PC-3 (cell line): ENCODE data around the gene SEMA4B. TPM values are rescaled to one million over a fixed set of nuclear protein-coding genes. Genes with fewer than 3 reads are reported as not detected.

ENCODE experiments used
- ATAC-seq: fragments of 200-7000 bp; cut with Tn5 transposase; 2 replicates; pipeline ENCODE4 v1.9.1; 2020; ENCODE audit warnings: mild to moderate bottlenecking, moderate library complexity
- BruUV-seq: library from RNA; stranded (reverse); fragments of 400-500 nt; replicated peaks from 2 replicates; lab custom pipeline; 2021; lab: Mats Ljungman, UMichigan
- CTCF ChIA-PET: fragments of 300-600 bp; sonication (Branson Sonifier 250); formaldehyde crosslinking; loops from one replicate; lab custom pipeline; 2022; ENCODE audit warnings: antibody characterized with exemption; lab: Charles Lee
- POLR2A ChIA-PET: fragments of 300-600 bp; sonication (Branson Sonifier 250); formaldehyde crosslinking; loops from one replicate; lab custom pipeline; 2022; ENCODE audit warnings: antibody characterized with exemption; ENCODE audit not compliant: unreplicated experiment; lab: Charles Lee
- DNase-seq: peaks from one replicate; pipeline ENCODE4 v3.0.0-alpha.2; 2015
- H2AFZ ChIP-seq: fragments of 300-600 bp; sonication (generic); 2 replicates; pipeline ENCODE4 v1.6.0; 2016; ENCODE audit warnings: antibody characterized with exemption, low read length
- H3F3A ChIP-seq: fragments of 300-600 bp; sonication (generic); one replicate; pipeline ENCODE4 v1.6.0; 2017; ENCODE audit warnings: antibody characterized with exemption, low read length, control low read depth, mild to moderate bottlenecking; ENCODE audit not compliant: unreplicated experiment
- H3K27ac ChIP-seq: fragments of 300-600 bp; sonication (generic); 2 replicates; pipeline ENCODE4 v1.5.1; 2016; ENCODE audit warnings: mild to moderate bottlenecking, low read length
- H3K27me3 ChIP-seq: fragments of 300-600 bp; sonication (generic); 2 replicates; pipeline ENCODE4 v1.6.1; 2016; ENCODE audit warnings: low read length, mixed read lengths
- H3K36me3 ChIP-seq: fragments of 300-600 bp; sonication (generic); 2 replicates; pipeline ENCODE4 v1.6.1; 2016; ENCODE audit warnings: low read depth, mixed run types, low read length, mixed read lengths
- H3K4me1 ChIP-seq: fragments of 300-600 bp; sonication (generic); 2 replicates; pipeline ENCODE4 v1.5.1; 2016; ENCODE audit warnings: low read length; ENCODE audit not compliant: insufficient read depth
- H3K4me2 ChIP-seq: fragments of 300-600 bp; sonication (generic); 2 replicates; pipeline ENCODE4 v1.6.0; 2016; ENCODE audit warnings: low read length
- H3K4me3 ChIP-seq: fragments of 300-600 bp; sonication (generic); 2 replicates; pipeline ENCODE4 v1.5.1; 2016; ENCODE audit warnings: mild to moderate bottlenecking, low read length, mixed read lengths
- H3K79me2 ChIP-seq: fragments of 300-600 bp; sonication (generic); 2 replicates; pipeline ENCODE4 v1.6.1; 2017; ENCODE audit warnings: low read length, mixed read lengths
- H3K9ac ChIP-seq: fragments of 300-600 bp; sonication (generic); 2 replicates; pipeline ENCODE4 v1.6.0; 2016; ENCODE audit warnings: mild to moderate bottlenecking, low read length
- H3K9me2 ChIP-seq: fragments of 300-600 bp; sonication (generic); replicated peaks from 2 replicates; pipeline ENCODE4 v1.6.1; 2016; ENCODE audit warnings: mixed run types, low read length, mixed read lengths
- H3K9me3 ChIP-seq: fragments of 300-600 bp; sonication (generic); 2 replicates; pipeline ENCODE4 v1.6.1; 2016; ENCODE audit warnings: low read length, mixed read lengths
- H4K20me1 ChIP-seq: fragments of 300-600 bp; sonication (generic); 2 replicates; pipeline ENCODE4 v1.6.1; 2016; ENCODE audit warnings: low read length, mixed read lengths
- EZH2 ChIP-seq: fragments of 300-600 bp; sonication (generic); IDR thresholded peaks from one replicate; pipeline ENCODE4 v1.6.1; 2017; ENCODE audit warnings: antibody characterized with exemption, mild to moderate bottlenecking, low read length; ENCODE audit not compliant: unreplicated experiment
- EZH2phosphoT487 ChIP-seq: fragments of 300-600 bp; sonication (generic); IDR thresholded peaks from 2 replicates; pipeline ENCODE4 v1.6.1; 2018; ENCODE audit warnings: mild to moderate bottlenecking, antibody characterized with exemption, low read length, borderline replicate concordance
- intact Hi-C: fragments of 100-400 bp; cut with micrococcal nuclease; formaldehyde crosslinking; loops from 2 replicates; pipeline ENCODE4 v1.9.0; 2023
- total RNA-seq: library from RNA; depleted of rRNA; stranded (reverse); fragments of >200 nt; gene quantifications from 2 replicates; pipeline ENCODE4 v1.2.3, GENCODE V29; 2014
- TF ChIP-seq, protein P1 (sequence below): fragments of 300-600 bp; sonication (generic); conservative IDR thresholded peaks from 2 replicates; pipeline ENCODE4 v1.5.1; 2017; ENCODE audit warnings: antibody characterized with exemption, low read depth, mild to moderate bottlenecking, low read length

Gene SEMA4B
- total RNA-seq, 1 experiment from 2014 or later, result 114 TPM

DNA sequence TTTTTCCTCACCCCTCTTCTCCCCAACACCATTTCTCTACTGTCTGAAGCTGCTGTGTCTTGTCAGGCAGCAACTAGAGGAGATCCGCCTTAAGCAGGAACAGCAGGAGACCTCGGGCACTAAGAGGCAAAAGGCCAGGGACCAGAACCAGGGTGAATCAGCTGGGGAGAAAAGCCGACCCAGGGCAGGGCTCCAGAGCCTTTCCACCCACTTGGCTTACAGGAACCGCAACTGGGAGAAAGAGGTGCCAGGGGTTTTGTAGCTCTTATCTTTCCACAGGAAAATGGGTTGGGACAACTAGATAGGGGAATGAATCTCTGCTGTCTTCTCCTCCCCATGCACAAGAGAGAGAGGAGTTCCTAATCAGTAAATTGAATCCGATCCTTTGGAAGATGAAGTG is 61.3 kb downstream of the SEMA4B start:
- peak overlapping the region; percentile 4; the same call in 1 of the 2 replicates for H3K4me2 ChIP-seq
- no peaks in the 10 kb centered on the region for H3K9me3 ChIP-seq
- DNase-seq, result no peak
- H3K9me2 ChIP-seq, result no peaks in the 10 kb centered on the region
- no peak for TF ChIP-seq EZH2phosphoT487
- no peak for TF ChIP-seq EZH2
- TF ChIP-seq, protein P1, sequence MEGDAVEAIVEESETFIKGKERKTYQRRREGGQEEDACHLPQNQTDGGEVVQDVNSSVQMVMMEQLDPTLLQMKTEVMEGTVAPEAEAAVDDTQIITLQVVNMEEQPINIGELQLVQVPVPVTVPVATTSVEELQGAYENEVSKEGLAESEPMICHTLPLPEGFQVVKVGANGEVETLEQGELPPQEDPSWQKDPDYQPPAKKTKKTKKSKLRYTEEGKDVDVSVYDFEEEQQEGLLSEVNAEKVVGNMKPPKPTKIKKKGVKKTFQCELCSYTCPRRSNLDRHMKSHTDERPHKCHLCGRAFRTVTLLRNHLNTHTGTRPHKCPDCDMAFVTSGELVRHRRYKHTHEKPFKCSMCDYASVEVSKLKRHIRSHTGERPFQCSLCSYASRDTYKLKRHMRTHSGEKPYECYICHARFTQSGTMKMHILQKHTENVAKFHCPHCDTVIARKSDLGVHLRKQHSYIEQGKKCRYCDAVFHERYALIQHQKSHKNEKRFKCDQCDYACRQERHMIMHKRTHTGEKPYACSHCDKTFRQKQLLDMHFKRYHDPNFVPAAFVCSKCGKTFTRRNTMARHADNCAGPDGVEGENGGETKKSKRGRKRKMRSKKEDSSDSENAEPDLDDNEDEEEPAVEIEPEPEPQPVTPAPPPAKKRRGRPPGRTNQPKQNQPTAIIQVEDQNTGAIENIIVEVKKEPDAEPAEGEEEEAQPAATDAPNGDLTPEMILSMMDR, result no peak
- no TSS peak for BruUV-seq
- H3K79me2 ChIP-seq, result peaks cover 33% of the 10 kb centered on the region
- peak overlapping the region; percentile 28 for H3K9ac ChIP-seq
- H4K20me1 ChIP-seq, result peaks cover 12% of the 10 kb centered on the region
- H3F3A ChIP-seq, result no peaks in the 10 kb centered on the region
- H3K4me3 ChIP-seq, result no peak overlapping the region
- POLR2A ChIA-PET, result no interaction called here
- no peak for ATAC-seq
- peaks cover 39% of the 10 kb centered on the region for H3K4me1 ChIP-seq
- intact Hi-C loops, result no loop called here
- CTCF ChIA-PET, result no interaction called here
- H3K27me3 ChIP-seq, result no peaks in the 10 kb centered on the region
- no peak overlapping the region for H2AFZ ChIP-seq
- peak overlapping the region; percentile 80 for H3K27ac ChIP-seq
- no peaks in the 10 kb centered on the region for H3K36me3 ChIP-seq

DNA sequence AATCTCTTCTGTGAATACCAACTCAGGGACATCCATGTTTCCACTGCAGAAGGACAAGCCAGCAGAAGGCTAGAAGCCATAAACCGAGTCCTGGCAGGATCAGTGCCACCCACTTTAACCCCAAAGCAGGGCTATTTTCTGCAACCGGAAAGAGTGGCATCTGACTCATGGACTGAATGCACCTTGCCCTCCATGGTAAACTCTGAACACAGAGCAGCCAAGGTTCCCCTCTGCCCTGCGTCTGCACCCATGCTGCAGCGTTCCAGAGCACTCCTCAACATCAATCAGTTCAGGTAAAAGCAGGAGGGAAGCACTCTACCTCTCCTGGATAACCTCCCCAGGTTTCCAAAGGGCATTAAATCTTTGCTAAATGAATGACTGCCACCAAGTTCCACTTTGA is 63.5 kb downstream of the SEMA4B start:
- ATAC-seq (peak; percentile 44), DNase-seq (peak; percentile 70)
- H3K27me3 ChIP-seq, result no peaks in the 10 kb centered on the region
- H3K9me2 ChIP-seq, result no peaks in the 10 kb centered on the region
- H3K79me2 ChIP-seq, result peaks cover 54% of the 10 kb centered on the region
- no peaks in the 10 kb centered on the region for H3K9me3 ChIP-seq
- H3K27ac ChIP-seq, result peak overlapping the region; percentile 76
- intact Hi-C loops, result loop anchor here (5.0 kb wide), 1 partner anchor 32 kb away; the partner anchor contains the start of genes CIB1 and GDPGP1
- POLR2A ChIA-PET, result no interaction called here
- no TSS peak for BruUV-seq
- H3F3A ChIP-seq, result no peaks in the 10 kb centered on the region
- peak overlapping the region; percentile 97 for H3K4me2 ChIP-seq
- CTCF ChIA-PET, result no interaction called here
- peak overlapping the region; percentile 60; the same call in 1 of the 2 replicates for H2AFZ ChIP-seq
- TF ChIP-seq, protein P1, result no peak
- TF ChIP-seq EZH2, result no peak
- H3K36me3 ChIP-seq, result peaks cover 10% of the 10 kb centered on the region; the same call in 1 of the 2 replicates
- H4K20me1 ChIP-seq, result peaks cover 27% of the 10 kb centered on the region
- H3K4me1 ChIP-seq, result peaks cover 55% of the 10 kb centered on the region
- H3K9ac ChIP-seq, result peak overlapping the region; percentile 96
- peak overlapping the region; percentile 77 for H3K4me3 ChIP-seq

DNA sequence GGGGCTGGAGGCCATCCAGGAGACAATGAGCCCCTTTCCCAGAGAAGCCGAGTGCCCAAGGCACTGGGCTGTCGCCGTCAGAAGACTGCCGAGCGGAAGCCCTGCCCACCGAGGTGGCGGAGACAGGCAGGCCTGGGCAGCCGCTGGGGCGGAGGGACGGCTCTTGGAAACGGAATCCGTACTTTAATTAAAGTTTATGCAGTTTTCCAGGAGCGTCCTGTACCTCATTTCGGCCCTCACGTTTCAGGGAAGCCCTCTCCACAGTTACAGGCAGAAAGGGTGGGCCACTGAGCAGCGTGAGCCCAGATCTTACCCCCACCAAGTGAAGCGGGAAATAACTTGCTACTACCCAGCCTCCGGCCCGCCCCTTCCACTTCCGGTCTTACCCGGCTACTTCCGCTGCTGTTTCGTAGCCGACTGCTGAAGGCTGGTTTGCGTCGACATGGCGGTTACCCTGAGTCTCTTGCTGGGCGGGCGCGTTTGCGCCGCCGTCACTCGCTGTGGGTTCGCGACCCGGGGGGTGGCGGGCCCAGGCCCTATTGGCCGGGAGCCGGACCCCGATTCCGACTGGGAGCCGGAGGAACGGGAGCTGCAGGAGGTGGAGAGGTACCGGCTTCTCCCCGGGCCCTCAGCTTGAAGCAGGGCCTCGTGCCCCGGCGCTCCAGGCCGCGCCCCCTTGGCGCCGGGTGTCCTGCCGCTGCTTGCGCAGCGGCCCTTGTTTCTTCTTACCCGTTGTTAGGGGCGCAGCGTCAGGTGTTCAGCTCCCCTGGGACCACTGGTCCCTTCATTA is 64.3 kb downstream of the SEMA4B start, which contains the start of gene NGRN:
Gene NGRN (plus strand): TSS at position 402 of the 790 bp plus-strand sequence. CDS start 41 bp downstream, at position 443.
- peak within 1 kb of the TSS; percentile 96 for H3K9ac ChIP-seq
- H2AFZ ChIP-seq, result peak within 1 kb of the TSS; percentile 60
- peak within 1 kb of the TSS; percentile 97 for H3K4me2 ChIP-seq
- no TSS peak for BruUV-seq
- peaks cover 55% of the 10 kb centered on the region for H3K4me1 ChIP-seq
- H3K27ac ChIP-seq, result peak within 1 kb of the TSS; percentile 76
- peak within 1 kb of the TSS; percentile 77 for H3K4me3 ChIP-seq
- DNase-seq, result peak; percentile 85
- H3K9me3 ChIP-seq, result no peaks in the 10 kb centered on the region
- POLR2A ChIA-PET, result no interaction called here
- H3K9me2 ChIP-seq, result no peaks in the 10 kb centered on the region
- H3K27me3 ChIP-seq, result no peaks in the 10 kb centered on the region
- peak; percentile 80 for ATAC-seq
- H3K79me2 ChIP-seq, result peaks cover 62% of the 10 kb centered on the region
- no peak for TF ChIP-seq EZH2
- no peak for TF ChIP-seq EZH2phosphoT487
- TF ChIP-seq, protein P1, result no peak
- CTCF ChIA-PET, result no interaction called here
- peaks cover 18% of the 10 kb centered on the region for H3K36me3 ChIP-seq
- no peaks in the 10 kb centered on the region for H3F3A ChIP-seq
- intact Hi-C loops, result loop anchor here (5.0 kb wide), 1 partner anchor 33 kb away; the partner anchor contains the start of genes CIB1 and GDPGP1
- H4K20me1 ChIP-seq, result peaks cover 35% of the 10 kb centered on the region
